ENCODE data around the gene AKAP7. TPM values are rescaled to one million over a fixed set of nuclear protein-coding genes. Genes with fewer than 3 reads are reported as not detected.

Gene AKAP7
- total and polyA plus RNA-seq, 2 donors (not counting 3 experiments of a cell fraction or from before 2014, with no cell fraction given) = 0.76 to 3.3 TPM

- no peak for TF ChIP-seq MAX (IDR thresholded peaks at IDR 0.05; ENCODE audit: insufficient read depth, insufficient read length)
- TF ChIP-seq MYC (IDR thresholded peaks at IDR 0.05; ENCODE audit: low read depth, low read length) = no peak
- TF ChIP-seq POLR2AphosphoS5 (IDR thresholded peaks at IDR 0.05; ENCODE audit: insufficient read depth, low read depth, low read length) = no peak
- TF ChIP-seq EZH2 (IDR thresholded peaks at IDR 0.05; ENCODE audit: borderline replicate concordance, low read depth, low read length, severe bottlenecking) = no peak
- no peak for TF ChIP-seq GATA2 (IDR thresholded peaks at IDR 0.05; ENCODE audit: insufficient read depth, insufficient read length, low read depth, low read length)
- TF ChIP-seq FOS (IDR thresholded peaks at IDR 0.05; ENCODE audit: borderline replicate concordance, insufficient read depth, low read length) = no peak
- no peak for TF ChIP-seq POLR2A (IDR thresholded peaks at IDR 0.05; ENCODE audit: low read depth, low read length)
- TF ChIP-seq CTCF (IDR thresholded peaks at IDR 0.05; ENCODE audit: extremely low read depth in 1 of 2, insufficient read depth in 1 of 2, low read depth in 1 of 2, low read length in 2 of 2) = no peak
- no peak for TF ChIP-seq JUN (IDR thresholded peaks at IDR 0.05; ENCODE audit: borderline replicate concordance, insufficient read depth, insufficient read length, low read depth)
- Histone ChIP-seq H4K20me1 (replicated peaks; ENCODE audit: control insufficient read depth, extremely low read depth, insufficient read depth, low read length) (no peaks in the 10 kb centered on the region), H3K9me3 (replicated peaks; ENCODE audit: control insufficient read depth, insufficient read depth, low read length) (no peaks in the 10 kb centered on the region), H3K79me2 (ENCODE audit: control insufficient read depth, insufficient read depth, low read length) (no peaks in the 10 kb centered on the region), H3K4me1 (ENCODE audit: control insufficient read depth, extremely low read depth, insufficient read depth, low read length) (no peaks in the 10 kb centered on the region), H3K36me3 (ENCODE audit: control insufficient read depth in 2 of 2, extremely low read depth in 1 of 2, insufficient read depth in 2 of 2, low read length in 2 of 2) (no peaks in the 10 kb centered on the region), H3K4me3 (replicated peaks in 1 of 3; ENCODE audit: insufficient read depth in 1 of 3, low read depth in 1 of 3, low read length in 3 of 3) (no peak overlapping the region), H2AFZ (ENCODE audit: low read depth, low read length) (no peak overlapping the region), H3K9ac (replicated peaks; ENCODE audit: extremely low read depth, insufficient read depth, low read length) (no peak overlapping the region), H3K4me2 (ENCODE audit: insufficient read depth, low read length) (no peak overlapping the region), H3K9me1 (replicated peaks; ENCODE audit: control insufficient read depth, extremely low read depth, insufficient read depth, low read length) (no peaks in the 10 kb centered on the region), H3K27me3 (ENCODE audit: control insufficient read depth in 2 of 2, insufficient read depth in 2 of 2, low read length in 2 of 2) (no peaks in the 10 kb centered on the region), H3K27ac (ENCODE audit: insufficient read depth, low read depth, low read length) (no peak overlapping the region)
- no TSS peak for BruUV-seq (replicated peaks)
- intact Hi-C loops (cut with micrococcal nuclease) = no loop called here
- ChIA-PET CTCF (no interaction called here), POLR2A (no interaction called here)
- DNase-seq (ENCODE audit: low read depth, low spot score) (no peak), FAIRE-seq (no peak)
- dilution Hi-C loops (cut with MboI; ENCODE audit: extremely low pct_ligation_motif_present, low sequenced_read_pairs) = no loop called here
Observed at GRCh38 chr6:131305037-131305850, 170.0 kb downstream of the AKAP7 start.
